Gastroesophageal sphincter (tissue), 4 donors: Measurements from ENCODE around the gene PLA2G3. TPM values are rescaled to one million over a fixed set of nuclear protein-coding genes. Genes with fewer than 3 reads are reported as not detected.
A peak's percentile ranks its signal among the peaks of the same experiment; 100 is the strongest.

Experiments used
- ATAC-seq: fragments of 150-250 bp; one replicate; pipeline ENCODE4 v1.9.1; 2016; ENCODE audit warnings: mild to moderate bottlenecking, moderate library complexity
- H3K27ac ChIP-seq, 4 donors: fragments of 200-600 bp; sonication (generic) in 3 of 4; 1 replicate in 3 of 4; 2 replicates in 1 of 4; pipeline ENCODE4 v1.5.1; 2016 to 2019
- H3K27me3 ChIP-seq: fragments of 200-600 bp; sonication (generic); one replicate; pipeline ENCODE4 v1.5.1; 2019
- H3K36me3 ChIP-seq, 2 donors: fragments of 200-600 bp; sonication (generic); one replicate each; pipeline ENCODE4 v1.5.1; 2019; ENCODE audit warnings: control low read depth in 1 of 2
- H3K4me1 ChIP-seq, 3 donors: fragments of 200-600 bp; sonication (generic); 1 replicate in 2 of 3; 2 replicates in 1 of 3; pipeline ENCODE4 v1.5.1; 2016 to 2019; ENCODE audit warnings: control low read depth in 2 of 3
- H3K4me3 ChIP-seq, 2 donors: fragments of 200-600 bp; sonication (generic); one replicate each; pipeline ENCODE4 v1.5.1; 2019; ENCODE audit warnings: mild to moderate bottlenecking in 1 of 2, moderate library complexity in 1 of 2
- H3K9me3 ChIP-seq, 3 donors: fragments of 200-600 bp; sonication (generic); one replicate each; pipeline ENCODE4 v1.5.1; 2017 to 2019; ENCODE audit warnings: control low read depth in 2 of 3
- EP300 ChIP-seq: sonication (generic); formaldehyde crosslinking; IDR thresholded peaks from one replicate; pipeline ENCODE4 v1.6.1; 2017; ENCODE audit warnings: antibody characterized with exemption, mild to moderate bottlenecking
- POLR2A ChIP-seq, 2 donors: fragments of 450-650 bp; IDR thresholded peaks; one replicate each; pipeline ENCODE4 v1.6.1; 2017; ENCODE audit warnings: antibody characterized with exemption in 2 of 2, mild to moderate bottlenecking in 2 of 2, moderate library complexity in 1 of 2
- POLR2AphosphoS5 ChIP-seq: sonication (generic); formaldehyde crosslinking; IDR thresholded peaks from one replicate; pipeline ENCODE4 v1.6.1; 2017; ENCODE audit warnings: antibody characterized with exemption
- WGBS, 2 donors: methylation state at CpG; one replicate each; pipeline ENCODE4 v1.1.5; 2018; ENCODE audit warnings: low coverage in 1 of 2; 5-methylcytosine and 5-hydroxymethylcytosine counted together
- total RNA-seq, 4 donors: library from RNA; depleted of rRNA; stranded (reverse); fragments of >200 nt; gene quantifications; one replicate each; pipeline ENCODE4 v1.1.0, GENCODE V29; 2016
- TF ChIP-seq, protein P1 (sequence below), 4 experiments: fragments of 200-600 bp in 2 of 4; fragments of 450-650 bp in 2 of 4; sonication (generic) in 1 of 4; IDR thresholded peaks; one replicate each; pipeline ENCODE4 v1.5.1; 2017 to 2019; ENCODE audit warnings: antibody characterized with exemption in 4 of 4, mild to moderate bottlenecking in 2 of 4, moderate library complexity in 2 of 4

Gene PLA2G3, protein sequence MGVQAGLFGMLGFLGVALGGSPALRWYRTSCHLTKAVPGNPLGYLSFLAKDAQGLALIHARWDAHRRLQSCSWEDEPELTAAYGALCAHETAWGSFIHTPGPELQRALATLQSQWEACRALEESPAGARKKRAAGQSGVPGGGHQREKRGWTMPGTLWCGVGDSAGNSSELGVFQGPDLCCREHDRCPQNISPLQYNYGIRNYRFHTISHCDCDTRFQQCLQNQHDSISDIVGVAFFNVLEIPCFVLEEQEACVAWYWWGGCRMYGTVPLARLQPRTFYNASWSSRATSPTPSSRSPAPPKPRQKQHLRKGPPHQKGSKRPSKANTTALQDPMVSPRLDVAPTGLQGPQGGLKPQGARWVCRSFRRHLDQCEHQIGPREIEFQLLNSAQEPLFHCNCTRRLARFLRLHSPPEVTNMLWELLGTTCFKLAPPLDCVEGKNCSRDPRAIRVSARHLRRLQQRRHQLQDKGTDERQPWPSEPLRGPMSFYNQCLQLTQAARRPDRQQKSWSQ
- total RNA-seq, result under 1 TPM in 3 of 4 donors, not detected in 1; 0.12 to 0.47 (median 0.22) TPM

DNA sequence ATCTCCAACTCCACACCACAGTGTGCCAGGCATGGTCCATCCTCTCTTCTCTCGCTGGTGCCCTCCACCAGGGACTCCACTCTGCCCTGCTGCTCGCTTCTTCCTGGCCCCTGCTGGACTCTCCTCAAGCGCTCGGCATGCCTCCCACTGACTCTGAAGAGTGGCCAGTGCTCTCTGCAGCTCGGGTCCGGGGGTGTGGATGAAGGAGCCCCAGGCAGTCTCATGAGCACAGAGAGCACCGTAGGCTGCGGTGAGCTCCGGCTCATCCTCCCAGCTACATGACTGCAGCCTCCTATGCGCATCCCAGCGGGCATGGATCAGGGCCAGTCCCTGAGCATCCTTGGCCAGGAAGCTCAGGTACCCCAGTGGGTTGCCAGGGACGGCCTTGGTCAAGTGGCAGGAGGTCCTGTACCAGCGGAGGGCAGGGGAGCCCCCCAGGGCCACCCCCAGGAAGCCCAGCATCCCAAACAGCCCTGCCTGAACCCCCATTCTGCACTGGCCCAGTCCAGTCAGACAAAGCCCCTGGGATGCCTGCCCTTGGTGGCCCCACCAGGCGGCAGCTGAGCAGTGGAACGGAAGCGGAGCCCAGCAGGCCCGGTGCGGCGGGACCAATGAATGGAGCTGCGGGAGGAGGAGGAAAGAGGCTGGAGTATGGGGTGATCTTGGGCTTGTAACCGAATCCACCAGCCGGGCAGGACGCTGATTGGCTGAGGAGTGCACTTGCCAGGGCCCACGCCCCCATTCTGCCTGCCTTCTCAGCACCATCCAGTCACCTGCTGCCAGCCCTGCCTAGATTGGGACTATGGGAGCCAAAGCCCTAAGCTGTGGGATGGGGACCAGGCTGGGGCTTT is at the start of gene PLA2G3:
TSS of gene PLA2G3 (minus strand) at position 643 of the 851 bp plus-strand sequence. CDS start at position 489, 154 bp downstream.
- TF ChIP-seq, protein P1, sequence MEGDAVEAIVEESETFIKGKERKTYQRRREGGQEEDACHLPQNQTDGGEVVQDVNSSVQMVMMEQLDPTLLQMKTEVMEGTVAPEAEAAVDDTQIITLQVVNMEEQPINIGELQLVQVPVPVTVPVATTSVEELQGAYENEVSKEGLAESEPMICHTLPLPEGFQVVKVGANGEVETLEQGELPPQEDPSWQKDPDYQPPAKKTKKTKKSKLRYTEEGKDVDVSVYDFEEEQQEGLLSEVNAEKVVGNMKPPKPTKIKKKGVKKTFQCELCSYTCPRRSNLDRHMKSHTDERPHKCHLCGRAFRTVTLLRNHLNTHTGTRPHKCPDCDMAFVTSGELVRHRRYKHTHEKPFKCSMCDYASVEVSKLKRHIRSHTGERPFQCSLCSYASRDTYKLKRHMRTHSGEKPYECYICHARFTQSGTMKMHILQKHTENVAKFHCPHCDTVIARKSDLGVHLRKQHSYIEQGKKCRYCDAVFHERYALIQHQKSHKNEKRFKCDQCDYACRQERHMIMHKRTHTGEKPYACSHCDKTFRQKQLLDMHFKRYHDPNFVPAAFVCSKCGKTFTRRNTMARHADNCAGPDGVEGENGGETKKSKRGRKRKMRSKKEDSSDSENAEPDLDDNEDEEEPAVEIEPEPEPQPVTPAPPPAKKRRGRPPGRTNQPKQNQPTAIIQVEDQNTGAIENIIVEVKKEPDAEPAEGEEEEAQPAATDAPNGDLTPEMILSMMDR (IDR thresholded peaks at IDR 0.05), result no peak
- TF ChIP-seq POLR2A (IDR thresholded peaks at IDR 0.05) (no peak), EP300 (no peak), POLR2AphosphoS5 (no peak)

DNA sequence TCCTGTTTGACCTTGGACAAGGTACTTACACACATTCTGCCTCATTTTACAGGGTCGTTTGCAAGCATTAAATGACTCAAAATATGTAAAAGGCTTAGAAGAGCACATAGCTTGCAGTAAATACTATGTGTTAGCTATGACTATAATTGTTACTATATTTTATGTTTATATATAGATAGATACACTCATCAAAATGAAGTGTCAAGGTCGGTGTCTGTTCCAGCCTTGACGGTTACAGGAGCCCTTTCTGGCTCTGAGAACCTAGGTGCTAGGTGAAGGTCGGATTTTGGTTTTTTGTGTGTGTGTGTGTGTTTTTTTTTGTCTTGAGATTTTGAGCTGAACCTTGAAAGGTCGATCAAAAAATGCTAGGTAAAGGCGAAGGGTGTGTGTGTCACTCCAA is 47.3 kb upstream of the PLA2G3 start:
- ATAC-seq, result no peak

More for the DNA sequence above, at the start of gene PLA2G3:
- peak; percentile 35 for ATAC-seq
- 7 to 56% methylated on average over 3 to 4 of the region's 24 CpGs for WGBS, 2 donors
- H3K4me1 ChIP-seq, result no peaks in the 10 kb centered on the region
- H3K36me3 ChIP-seq, result no peaks in the 10 kb centered on the region
- no peak within 1 kb of the TSS for H3K27ac ChIP-seq
- H3K9me3 ChIP-seq, result no peaks in the 10 kb centered on the region
- peaks cover 27% of the 10 kb centered on the region for H3K27me3 ChIP-seq
- no peak within 1 kb of the TSS for H3K4me3 ChIP-seq

DNA sequence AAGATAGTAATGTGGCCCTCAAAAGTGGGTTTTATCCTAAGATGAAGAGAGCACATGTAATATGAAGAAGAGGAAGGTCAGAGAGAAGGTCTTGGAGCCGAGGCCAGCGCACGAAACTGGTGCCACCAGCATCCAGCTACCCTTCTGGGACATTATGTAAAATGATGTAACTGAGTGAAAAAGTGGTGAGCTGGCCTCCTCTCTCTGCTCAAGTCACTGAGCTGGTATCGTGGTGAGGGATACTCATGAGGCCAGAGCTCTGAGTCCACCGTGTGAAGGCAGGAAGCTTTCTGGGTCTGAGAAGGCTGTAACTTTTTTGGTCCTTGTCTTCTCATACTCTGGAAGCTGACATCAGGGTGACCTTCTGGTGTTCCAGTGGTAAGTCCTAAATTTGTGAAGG is 44.7 kb upstream of the PLA2G3 start:
- Histone ChIP-seq H3K27me3 (no peaks in the 10 kb centered on the region), H3K36me3 (peaks cover 0 to 60% of the 10 kb centered on the region in 2 donors), H3K4me1 (no peaks in the 10 kb centered on the region), H3K4me3 (no peak overlapping the region), H3K9me3 (no peaks in the 10 kb centered on the region), H3K27ac (no peak overlapping the region)
- ATAC-seq, result no peak
- TF ChIP-seq POLR2AphosphoS5 (no peak), POLR2A (IDR thresholded peaks at IDR 0.05) (no peak), EP300 (no peak)
- TF ChIP-seq, protein P1 (IDR thresholded peaks at IDR 0.05), result no peak
- 92 to 98% methylated on average over 5 of the region's 5 CpGs for WGBS, 2 donors

More for the DNA sequence above, 47.3 kb upstream of the PLA2G3 start:
- no peak overlapping the region for H3K4me3 ChIP-seq
- no peaks in the 10 kb centered on the region for H3K27me3 ChIP-seq
- peaks cover 0 to 69% of the 10 kb centered on the region in 2 donors for H3K36me3 ChIP-seq
- peaks cover 0 to 18% (median 0%) of the 10 kb centered on the region in 3 donors for H3K4me1 ChIP-seq
- TF ChIP-seq POLR2AphosphoS5, result no peak
- TF ChIP-seq EP300, result no peak
- no peak for TF ChIP-seq POLR2A (IDR thresholded peaks at IDR 0.05)
- TF ChIP-seq, protein P1 (IDR thresholded peaks at IDR 0.05), result no peak
- 78% methylated on average over 6 of the region's 6 CpGs for WGBS, 2 donors
- H3K27ac ChIP-seq, result no peak overlapping the region
- H3K9me3 ChIP-seq, result no peaks in the 10 kb centered on the region

DNA sequence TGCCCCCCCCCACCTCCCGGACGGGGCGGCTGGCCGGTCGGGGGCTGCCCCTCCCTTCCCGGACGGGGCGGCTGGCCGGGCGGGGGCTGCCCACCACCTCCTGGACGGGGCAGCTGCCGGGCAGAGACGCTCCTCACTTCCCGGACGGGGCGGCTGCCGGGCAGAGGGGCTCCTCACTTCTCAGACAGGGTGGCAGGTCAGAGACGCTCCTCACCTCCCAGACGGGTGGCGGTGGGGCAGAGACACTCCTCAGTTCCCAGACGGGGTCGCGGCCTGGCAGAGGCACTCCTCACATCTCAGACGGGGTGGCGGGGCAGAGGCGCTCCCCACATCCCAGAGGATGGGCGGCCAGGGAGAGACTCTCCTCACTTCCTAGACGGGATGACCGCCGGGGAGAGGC is 43.7 kb upstream of the PLA2G3 start:
- no CpG with 5 or more reads among the region's 30 CpGs for WGBS, 2 donors
- H3K27me3 ChIP-seq, result no peaks in the 10 kb centered on the region
- TF ChIP-seq POLR2A (IDR thresholded peaks at IDR 0.05) (no peak), EP300 (no peak), POLR2AphosphoS5 (no peak)
- TF ChIP-seq, protein P1 (IDR thresholded peaks at IDR 0.05), result no peak
- no peaks in the 10 kb centered on the region for H3K9me3 ChIP-seq
- H3K27ac ChIP-seq, result no peak overlapping the region
- peaks cover 0 to 54% of the 10 kb centered on the region in 2 donors for H3K36me3 ChIP-seq
- H3K4me1 ChIP-seq, result peaks cover 0 to 7% (median 6%) of the 10 kb centered on the region in 3 donors
- H3K4me3 ChIP-seq, result no peak overlapping the region
- no peak for ATAC-seq
